DOHH2 (cell line): ENCODE results near the gene CIAO3.

Source experiments
- CTCF ChIP-seq: fragments of 200-600 bp; sonication (generic); IDR thresholded peaks from one replicate; pipeline ENCODE4 v1.5.1; 2014; ENCODE audit warnings: antibody characterized with exemption, mild to moderate bottlenecking, low read depth, low read length; ENCODE audit not compliant: poor library complexity, severe bottlenecking
- EZH2phosphoT487 ChIP-seq: fragments of 200-600 bp; sonication (generic); IDR thresholded peaks from 2 replicates; pipeline ENCODE4 v1.6.1; 2017; ENCODE audit warnings: borderline replicate concordance, mild to moderate bottlenecking, antibody characterized with exemption, low read length, moderate library complexity, mixed read lengths

- TF ChIP-seq CTCF, result no peak
- TF ChIP-seq EZH2phosphoT487, result no peak
Measured at GRCh38 chr16:707062-707538, 33.7 kb downstream of the CIAO3 start.
